ENCODE measurements around the gene HHIPL1.

HHIPL1 gene

DNA sequence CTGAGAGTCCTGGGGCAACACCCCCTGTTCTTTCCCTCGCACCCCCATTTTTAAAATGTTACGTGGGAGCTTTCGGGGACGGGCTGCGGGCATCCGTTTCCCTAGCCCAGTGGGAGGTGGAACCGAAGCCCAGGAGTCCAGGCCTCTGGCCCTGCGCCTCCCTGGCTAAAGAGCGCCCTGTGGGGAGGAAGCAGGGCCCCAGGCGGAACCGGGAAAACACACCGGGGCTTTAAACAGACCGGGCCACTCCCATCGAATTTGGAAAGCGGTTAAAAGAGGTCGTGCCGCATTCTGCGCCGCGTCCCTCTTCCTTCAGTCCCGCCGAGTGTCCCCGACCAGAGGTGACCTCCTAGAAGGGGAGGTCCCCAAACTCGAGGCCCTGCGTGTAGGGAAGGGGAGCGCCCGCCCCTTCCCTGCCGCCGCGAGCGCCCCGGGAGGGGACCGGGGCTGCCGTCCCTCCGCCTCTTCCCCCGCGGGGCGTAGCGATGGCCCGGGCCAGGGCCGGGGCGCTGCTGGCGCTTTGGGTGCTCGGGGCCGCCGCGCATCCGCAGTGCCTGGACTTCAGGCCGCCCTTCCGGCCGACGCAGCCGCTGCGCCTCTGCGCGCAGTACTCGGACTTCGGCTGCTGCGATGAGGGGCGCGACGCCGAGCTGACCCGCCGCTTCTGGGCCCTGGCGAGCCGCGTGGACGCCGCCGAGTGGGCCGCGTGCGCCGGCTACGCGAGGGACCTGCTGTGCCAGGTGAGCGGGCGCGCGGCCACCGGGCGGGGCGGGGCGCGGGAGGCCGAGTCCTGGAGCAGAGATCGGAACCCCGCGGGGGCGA, at the start of gene HHIPL1:
TSS of gene HHIPL1 (plus strand) at position 407 of the 822 bp plus-strand sequence. CDS start at position 486, 79 bp downstream.
- DNase-seq = no peak

DNA sequence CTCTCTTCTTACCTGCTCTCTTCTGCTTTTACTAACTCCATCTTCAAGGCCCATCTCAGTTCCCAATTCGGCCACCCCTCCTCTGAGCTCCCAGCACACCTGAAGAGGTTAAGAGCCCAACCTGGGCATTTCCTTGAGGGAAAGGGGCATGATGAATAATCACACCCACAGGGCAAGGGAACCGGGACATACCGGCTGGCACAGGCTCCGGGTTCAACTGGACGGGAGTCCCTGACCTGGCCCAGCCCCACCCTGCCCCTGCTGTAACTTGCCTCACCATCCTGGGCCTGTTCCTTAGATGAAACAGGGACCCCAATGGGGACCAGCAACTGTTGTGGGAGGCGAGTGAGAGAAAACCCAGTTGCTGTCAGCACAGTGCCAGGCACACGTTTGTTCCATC, 49.4 kb upstream of the HHIPL1 start:
- no peak for DNase-seq

DNA sequence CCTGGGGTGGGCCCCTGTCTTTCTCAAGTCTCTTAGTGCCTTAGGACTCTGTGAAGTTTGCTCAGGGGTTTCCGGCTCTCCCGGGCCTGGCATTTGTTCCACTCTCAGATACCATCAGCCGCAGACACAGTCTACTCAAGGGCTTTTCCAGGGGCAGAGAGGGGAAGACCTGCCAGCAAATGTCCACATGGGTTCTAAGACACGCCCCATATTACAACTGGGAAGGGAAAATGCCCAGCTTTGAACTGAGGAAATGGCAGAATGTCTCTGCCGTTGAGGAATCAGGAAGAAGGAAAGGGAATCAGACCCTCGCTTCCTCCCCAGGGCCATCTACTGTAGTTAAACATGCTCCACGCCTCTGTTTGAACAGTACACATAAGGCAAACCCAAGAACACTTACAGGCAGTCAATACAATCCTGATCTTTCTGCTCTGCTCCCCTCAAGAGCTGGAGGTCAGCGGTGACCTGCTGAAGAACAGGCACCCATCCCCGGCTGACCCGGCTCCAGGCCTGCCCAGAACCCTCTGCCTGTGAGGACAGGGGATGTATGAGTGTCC, 48.8 kb upstream of the HHIPL1 start:
- no peak for DNase-seq

DNA sequence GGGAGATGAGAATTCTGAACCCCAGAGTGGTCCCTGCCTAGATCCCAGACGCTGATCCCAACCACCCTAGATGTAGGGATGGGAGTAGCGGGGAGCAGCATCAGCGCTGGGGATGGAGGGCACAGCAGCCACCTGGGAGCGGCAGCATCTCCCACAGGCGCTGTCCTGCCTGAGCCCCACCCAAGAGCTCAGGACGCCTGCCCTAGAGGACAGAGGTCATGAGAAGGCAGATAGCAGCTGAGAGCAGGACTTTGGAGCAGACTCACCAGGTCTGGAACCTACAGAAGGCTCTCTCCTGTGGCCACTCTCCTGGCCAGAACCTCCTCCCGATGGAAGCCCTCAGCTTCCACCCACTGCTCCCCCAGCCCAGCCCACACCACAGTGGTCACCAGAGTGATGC, 48.2 kb upstream of the HHIPL1 start:
- no peak for DNase-seq

DNA sequence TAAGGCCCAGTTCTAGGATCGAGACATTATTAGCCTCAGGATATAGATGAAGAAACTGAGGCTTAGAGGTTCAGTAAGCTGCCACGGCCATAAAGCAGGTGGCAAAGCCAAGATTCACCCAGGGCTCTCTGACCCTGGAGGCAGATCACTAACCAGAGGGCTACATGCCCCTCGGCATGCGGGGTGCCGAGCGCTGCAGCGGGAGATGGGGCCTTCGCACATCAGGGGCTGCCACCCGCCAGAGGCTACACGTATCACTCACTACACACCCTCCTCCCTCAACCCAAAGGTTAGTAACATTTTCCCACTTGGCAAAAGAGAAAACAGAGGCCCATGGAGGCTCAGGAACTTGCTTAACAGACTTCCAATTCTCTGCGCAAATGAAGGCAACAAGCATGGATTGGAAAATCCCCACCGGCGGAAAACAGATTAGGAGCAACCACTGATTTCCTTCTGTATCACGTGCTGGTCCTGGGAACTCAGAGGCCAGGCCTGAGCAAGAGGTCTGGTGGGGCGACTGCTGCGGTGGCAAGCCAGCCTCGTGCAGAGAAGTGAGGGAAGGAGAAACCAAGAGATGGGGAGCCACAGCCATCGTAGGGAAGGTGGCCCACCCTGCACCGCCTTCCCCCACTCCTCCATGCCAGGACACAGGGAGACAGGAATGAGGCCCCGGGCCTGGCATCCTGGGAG, 46.9 kb upstream of the HHIPL1 start:
- DNase-seq = no peak

DNA sequence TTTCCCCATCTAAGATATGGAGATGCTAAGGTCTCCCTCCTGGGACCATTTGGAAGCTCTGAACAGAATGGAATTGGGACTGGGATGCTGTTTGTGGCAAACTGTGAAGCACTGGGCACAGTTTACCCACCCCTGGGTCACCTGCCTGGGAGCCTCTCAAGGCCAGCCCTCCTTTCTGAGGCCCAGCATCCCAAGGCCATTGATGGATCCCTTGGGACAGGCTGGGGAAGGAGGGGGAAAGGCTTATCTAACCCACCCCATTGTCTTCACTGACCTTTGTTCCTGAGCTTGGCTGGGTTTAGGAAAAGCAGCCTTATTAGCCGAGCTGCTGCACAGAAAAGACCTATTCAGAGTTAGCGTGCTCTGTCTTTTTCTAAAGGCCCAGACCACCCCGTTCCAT, 46.2 kb upstream of the HHIPL1 start:
- DNase-seq = no peak

DNA sequence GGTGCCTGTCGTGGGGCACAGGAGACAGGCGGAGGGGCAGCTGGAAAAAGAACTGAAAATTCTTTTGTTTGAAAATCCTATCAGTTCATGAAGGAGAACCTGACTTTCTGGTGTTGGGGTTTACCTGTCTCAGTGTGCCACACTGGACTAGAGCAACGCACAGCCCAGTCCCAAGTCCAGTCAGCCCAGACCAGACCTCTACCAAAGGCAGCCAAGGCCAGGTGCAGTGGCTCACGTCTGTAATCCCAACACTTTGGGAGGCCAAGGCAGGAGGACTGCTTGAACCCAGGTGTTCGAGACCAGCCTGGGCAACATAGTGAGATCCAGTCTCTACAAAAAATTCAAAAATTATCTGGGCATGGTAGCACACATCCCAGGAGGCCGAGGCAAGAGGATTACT, 45.5 kb upstream of the HHIPL1 start:
- no peak for DNase-seq

DNA sequence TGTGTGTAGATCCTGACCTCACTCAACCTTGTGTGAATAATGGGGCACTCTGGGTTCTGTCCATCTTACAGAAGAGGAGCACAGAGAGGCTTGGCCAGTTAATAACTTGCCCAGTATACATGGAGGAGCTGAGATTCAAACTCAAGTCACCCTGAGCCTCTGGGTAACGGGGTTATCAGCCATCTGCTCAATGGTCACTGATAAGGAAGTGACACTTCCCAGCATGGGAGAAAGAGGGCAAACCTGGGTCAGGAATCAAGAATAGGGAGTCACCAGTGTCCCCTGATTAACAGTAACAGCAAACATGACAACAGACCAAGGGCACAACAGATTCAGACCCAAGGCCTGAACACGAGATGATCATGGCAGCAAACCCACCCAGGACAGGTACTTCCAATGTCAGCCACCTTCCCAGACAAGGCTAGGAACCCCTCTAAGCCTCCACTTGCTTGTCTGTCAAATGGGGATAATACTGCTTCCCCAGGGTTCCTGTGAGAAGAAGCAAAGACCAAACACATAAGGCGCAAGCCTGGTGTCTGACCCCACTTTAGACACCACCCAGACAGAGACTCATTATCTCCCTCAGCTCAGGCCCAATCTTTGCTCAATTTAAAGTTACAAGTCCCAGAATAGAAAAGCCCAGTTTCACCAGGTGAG, 44.6 kb upstream of the HHIPL1 start:
- no peak for DNase-seq

DNA sequence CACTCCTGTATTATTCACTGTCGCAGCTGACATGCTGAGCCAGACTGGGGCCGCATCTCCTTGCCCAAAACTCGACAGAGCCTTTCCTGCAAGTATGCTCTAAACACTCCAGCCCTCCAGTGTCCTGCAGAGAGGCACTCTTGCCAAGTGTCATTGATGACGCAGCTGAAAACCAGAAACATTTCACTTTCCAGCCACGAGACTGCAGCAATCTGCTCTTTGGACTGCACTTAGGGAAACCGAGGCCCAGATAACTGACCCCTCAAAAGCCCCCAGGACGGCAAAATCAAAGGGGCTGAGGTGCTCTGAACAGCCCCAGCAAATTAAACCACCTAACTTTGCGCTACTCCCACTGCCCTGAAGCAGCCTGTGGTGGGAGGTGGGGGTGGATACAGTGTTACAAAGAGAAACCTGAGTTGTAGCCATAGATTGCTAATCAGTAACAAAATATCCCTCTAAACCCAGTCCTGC, 43.5 kb upstream of the HHIPL1 start:
- DNase-seq = no peak

DNA sequence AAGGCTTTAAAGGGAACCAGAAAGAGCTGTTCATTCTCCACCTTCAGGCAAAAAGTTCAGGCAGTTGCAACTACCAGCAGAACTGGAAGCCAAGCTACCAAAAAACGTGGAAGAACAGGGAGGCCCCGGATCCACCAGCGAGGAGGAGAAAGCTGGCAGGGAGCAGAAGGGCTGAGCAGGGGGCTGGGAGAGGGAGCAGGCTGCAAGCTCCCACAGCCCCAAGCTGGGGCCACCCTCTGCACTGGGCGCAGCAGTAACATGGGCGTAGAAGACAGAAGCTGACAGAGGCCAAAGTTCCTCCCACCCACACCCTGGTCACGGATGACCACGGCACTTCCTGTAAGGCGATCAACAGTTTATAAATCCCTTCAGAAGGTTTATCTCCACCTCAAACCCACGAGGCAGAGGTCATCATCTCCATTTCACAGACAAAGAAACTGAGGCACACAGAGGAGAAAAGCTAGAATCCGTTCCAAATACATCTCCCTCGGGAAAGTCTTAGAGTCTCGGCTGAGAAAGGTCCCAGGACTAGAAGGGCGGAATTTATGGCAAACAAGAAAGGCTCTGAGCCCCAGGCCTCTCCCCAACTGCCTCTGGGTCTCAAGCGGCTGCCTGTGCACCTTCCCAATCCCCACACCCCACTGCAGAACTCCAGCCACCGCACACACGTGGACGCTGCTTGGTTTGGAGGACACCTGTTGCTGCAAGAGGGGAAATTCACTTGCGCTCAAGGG, 42.7 kb upstream of the HHIPL1 start:
- no peak for DNase-seq

DNA sequence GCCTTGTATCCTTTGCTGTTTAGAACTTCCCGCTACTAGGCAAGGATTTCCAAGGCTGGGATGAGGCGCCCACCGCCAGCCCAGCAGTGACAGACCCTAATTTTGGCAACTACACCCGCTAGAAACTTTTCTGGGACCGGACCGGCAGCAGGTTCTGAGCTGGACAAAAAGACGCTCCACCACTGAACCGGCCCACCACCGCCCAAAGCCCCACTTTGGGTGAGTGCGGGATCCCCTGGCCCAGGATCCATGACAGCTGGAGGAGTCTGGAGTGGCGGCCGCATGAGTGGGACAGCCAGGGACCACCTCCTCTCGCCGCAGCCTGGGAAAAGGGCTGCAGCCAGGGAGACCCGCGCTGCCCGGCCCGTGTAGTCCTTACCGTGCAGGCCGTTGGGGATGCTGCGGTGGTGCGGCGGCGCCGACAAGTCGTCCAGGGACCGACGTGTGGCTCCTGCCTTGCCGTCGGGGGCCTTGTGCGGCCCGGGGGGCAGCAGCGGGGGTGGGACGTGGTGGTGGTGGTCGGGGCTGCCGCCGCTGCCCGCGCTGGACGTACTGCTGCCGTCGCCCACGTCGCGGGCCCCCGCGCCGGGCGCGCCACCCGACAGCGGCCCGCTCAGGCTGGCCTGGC, 42.0 kb upstream of the HHIPL1 start:
- DNase-seq = no peak

DNA sequence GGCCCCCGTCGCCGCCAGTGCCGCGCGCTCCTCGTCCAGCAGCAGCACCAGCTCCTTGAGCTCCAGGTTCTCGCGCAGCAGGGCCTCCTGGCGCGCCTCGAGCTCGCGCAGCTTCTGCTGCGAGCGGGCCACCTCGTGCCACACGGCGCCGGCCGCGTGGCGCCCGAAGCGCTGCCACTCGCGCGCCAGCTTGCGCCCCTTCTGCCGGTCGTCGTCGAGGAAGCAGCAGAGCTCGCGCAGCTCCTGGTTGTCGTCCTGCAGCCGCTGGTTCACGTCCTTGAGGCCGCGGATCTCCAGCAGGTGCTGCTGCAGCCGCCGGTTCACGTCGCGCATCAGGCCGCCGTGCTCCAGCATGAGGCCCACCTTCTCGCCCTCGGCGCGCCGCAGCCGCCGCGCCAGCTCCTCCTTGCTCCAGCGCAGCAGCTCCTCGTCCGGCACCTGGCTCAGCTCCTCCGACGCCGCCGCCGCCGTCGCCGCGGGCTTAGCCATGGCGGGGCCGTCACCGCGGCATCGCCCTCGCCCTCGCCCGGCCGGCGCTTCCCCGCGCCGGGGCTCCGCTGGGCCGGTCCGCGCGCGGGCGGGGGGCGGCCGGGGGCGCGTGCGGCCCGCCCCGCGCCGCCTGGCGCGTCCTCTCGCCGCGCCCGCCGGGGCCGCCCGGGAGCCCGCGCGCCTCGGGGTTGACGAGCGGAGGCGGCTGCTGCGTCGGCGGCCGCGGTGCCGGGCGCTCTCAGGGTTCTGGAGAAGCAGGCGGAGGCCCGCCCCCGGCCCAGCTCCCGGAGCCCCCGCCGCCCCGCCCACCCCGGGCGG, 41.3 kb upstream of the HHIPL1 start, which contains the start of gene CCDC85C:
TSS of gene CCDC85C (minus strand) at position 737 of the 807 bp plus-strand sequence. CDS start at position 489, 248 bp downstream.
- peak; percentile 45 to 53 for DNase-seq

DNA sequence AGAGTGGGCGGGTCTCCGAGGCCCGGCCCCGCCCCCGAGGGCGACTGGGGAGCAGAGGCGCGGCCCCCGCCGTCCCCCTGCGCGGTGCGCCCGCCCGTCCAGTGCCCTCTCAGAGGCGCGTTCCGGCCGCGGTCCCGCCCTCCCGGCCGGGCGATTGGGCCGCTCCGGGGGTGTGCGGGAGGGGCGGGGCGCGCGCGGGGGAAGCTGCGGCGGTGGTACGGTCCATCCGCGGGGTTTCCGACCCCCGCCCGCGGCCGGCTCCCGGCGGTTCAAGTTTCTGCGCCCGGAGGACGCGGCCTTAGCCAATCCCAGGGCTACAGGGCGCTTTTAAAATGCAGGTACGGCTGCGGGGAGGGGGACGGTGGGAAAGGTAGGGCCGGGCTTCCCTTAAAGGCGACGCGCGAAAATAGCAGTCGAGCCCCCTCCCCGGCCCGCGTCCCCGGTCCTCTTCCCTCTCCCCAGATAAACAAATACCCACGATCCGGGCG, 40.6 kb upstream of the HHIPL1 start:
- peak; percentile 94 to 98 for DNase-seq

DNA sequence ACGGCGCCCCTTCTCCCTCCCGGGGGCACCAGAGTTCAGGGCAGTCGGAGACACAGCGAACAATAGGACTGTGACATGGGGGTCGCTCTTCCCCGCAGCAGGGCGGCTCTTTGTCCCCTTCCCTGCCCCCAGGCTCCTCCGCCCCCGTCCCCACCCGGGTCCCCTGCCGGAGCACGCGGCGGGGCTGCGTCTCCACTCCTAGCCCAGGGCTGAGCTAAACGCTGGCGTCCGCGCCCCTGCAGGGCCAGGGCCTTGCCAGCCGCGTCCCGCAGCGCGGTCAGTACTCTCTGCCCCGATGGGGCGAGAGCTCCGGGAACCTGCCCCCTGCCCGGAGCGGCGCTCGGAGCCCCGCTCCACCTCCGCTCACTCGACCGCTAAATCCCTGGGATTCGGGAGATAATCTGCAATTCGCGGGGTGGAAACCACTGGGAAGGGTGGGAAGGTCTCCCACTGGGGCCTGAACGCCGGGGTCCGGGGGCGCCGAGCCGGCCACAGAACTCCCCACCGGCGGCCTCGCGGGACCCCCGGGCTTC, 40.1 kb upstream of the HHIPL1 start:
- DNase-seq = no peak

DNA sequence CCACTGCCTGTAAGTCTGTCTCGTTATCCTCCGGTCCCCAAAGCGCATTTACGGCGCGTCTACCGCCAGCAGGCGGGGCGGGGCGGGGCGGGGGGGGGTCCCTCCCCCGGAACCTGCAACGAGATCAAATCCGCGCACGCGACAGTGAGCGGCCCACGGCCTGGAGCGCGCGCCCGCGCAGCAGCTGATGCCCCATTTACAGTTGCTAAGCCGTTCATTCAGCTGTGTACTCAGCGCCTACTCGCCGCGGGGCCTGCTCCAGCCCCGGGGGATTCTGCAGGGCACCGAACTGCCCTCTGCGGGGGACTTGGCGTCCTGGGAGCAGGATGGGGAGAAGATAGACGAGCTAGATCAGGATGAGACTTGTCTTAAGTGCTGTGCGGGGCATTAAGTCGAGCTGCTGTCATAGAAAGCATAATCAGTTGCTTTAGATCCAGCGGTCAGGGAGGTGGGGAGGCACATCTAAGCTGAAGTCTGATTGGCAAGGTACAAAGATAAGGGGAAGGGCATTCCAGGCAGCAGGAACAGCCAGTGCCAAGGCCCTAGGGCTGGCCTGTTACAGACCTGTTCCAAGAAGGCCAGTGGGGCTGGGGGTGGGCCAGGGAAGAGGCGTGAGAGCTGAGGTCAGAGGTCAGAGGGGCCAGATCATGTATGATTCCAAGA, 39.5 kb upstream of the HHIPL1 start:
- peak; percentile 82 to 88 for DNase-seq

DNA sequence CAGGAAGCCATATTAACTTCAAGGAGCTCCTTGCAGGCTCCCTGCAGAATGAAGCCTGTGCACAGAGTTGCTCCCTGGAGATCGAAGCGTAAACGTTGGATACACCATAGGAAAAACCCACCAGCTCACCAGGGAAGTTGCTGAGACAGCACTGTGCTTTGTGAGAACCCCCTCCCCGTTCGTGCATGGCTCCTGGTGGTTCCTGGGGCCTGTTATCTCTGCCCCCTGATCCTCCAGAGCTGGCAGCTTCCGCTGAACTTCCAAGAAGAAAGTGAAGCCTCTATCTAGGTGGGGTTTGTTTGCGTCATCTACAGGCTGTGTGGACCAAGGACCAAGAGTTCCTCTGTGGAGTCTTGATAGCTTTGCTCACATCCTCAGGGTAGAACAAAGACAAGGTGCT, 38.6 kb upstream of the HHIPL1 start:
- no peak for DNase-seq

DNA sequence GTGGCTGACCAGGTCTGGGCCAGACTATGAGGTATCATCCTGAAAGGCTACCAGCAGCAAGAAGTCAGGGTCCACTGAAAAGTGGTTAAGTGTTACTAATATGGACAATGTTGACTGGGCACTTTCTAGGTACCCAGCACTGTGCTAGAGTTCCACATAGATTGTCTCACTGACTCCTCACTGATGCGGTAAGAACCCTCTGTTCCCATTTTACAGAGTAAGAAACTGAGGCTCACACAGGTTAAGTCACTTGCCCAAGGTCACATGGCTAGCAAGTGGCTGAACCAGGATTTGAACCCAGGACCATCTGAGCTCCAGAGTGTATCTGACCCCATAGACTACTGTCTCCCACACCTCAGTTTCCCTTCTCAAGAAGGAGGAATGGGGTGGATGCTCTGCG, 36.3 kb upstream of the HHIPL1 start:
- DNase-seq = no peak

DNA sequence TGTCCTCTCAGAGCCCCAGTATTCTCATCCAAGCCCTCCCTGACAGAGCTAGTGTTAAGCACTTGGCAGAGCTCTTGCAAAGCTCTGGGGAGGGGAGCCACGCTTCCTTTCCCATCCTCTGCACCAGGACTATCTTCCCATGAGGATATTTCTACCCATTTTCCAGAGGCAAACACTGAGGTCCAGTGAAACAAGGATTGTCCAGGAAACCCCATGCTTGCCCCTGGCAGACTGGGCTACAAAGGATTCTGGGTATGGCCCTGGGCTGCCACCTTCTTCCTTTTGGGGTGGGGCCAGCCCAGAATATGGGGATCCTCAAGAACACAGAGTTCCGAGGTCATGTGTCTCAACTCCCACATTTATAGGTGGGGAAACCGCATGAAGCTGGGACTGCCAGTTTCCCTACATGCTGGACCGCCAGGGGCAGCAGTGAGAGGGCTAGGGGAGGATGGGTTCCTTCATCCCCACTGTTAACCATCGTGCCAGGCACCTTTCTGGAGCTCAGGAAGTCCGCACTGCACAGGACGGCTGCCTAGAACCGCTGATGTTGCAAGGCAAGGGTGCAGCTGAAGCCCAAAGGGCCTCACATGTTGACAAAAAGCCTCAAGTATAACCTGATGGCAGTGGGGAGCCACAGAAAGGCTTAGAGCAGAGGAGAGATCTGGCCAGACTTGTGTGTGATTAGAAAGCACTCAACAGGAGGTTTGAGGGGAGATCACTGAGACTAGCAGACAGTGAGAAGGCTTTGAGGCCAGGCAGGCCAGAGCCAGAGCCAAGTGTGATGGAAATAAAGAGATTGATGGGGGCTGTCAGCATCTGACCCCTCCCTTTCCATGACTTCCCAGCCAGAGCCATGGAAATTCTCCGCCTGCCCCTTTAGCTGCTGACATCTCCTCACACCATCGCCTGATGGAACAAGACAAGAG, 35.4 kb upstream of the HHIPL1 start:
- DNase-seq = no peak

DNA sequence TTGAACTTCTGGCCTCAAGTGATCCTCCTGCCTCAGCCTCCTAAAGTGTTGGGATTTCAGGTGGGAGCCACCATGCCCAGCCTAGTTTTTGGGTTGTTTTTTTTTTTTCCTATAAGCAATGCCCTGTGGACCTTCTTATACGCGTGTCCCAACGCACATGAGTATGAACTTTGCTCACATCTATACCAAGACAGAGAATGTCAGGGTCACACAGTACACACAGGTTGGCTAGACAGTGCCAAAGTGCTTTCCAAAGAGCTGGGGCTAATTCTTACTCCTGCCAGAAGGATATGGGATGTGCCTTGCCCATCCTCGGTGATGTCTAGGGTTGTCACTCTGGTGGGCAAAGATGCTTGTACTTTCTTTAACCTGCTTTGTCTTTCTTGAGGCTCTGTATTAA, 33.3 kb upstream of the HHIPL1 start:
- no peak for DNase-seq
